NT2/D1 (cell line): Measurements from ENCODE around the gene GATA6.

Source experiments
- SUZ12 ChIP-seq: IDR thresholded peaks from 2 replicates; pipeline ENCODE4 v1.6.1; 2011; ENCODE audit not compliant: insufficient read length, insufficient read depth; ENCODE audit errors: extremely low read depth
- YY1 ChIP-seq: IDR thresholded peaks from 2 replicates; pipeline ENCODE4 v1.6.1; 2011; ENCODE audit not compliant: insufficient read length, insufficient read depth
- ZNF274 ChIP-seq: IDR thresholded peaks from 2 replicates; pipeline ENCODE4 v1.6.1; 2011; ENCODE audit warnings: mild to moderate bottlenecking, low read depth, low read length

GRCh38 chr18:22203536-22204213 is 34.3 kb downstream of the GATA6 start:
- TF ChIP-seq ZNF274 (no peak), YY1 (no peak), SUZ12 (no peak)
